OCI-LY3 (cell line): ENCODE data around the gene UBC.
A peak's percentile ranks its signal among the peaks of the same experiment; 100 is the strongest.

ENCODE experiments used
- H2AFZ ChIP-seq: fragments of 200-600, 300-600 bp; shearing (Covaris generic); 2 replicates; pipeline ENCODE4 v1.6.0; 2014; ENCODE audit warnings: antibody characterized with exemption, low read depth, low read length
- H3K27ac ChIP-seq: fragments of 200-600, 300-600 bp; sonication (generic); 2 replicates; pipeline ENCODE4 v1.5.1; 2014; ENCODE audit warnings: mild to moderate bottlenecking, low read length, moderate library complexity, mixed read lengths
- H3K27me3 ChIP-seq: fragments of 200-600, 300-600 bp; sonication (generic); 2 replicates; pipeline ENCODE4 v1.6.1; 2014; ENCODE audit warnings: low read depth, low read length, mixed read lengths
- H3K36me3 ChIP-seq: fragments of 200-600, 300-600 bp; sonication (generic); replicated peaks from 2 replicates; pipeline ENCODE3; 2014; ENCODE audit warnings: low read depth, low read length, mixed read lengths
- H3K4me1 ChIP-seq: fragments of 300-600, 200-600 bp; sonication (generic); 2 replicates; pipeline ENCODE4 v1.6.1; 2014; ENCODE audit warnings: low read length, mixed read lengths
- H3K4me2 ChIP-seq: fragments of 200-600, 300-600 bp; sonication (generic); 2 replicates; pipeline ENCODE4 v1.6.1; 2014; ENCODE audit warnings: low read length, mixed read lengths
- H3K4me3 ChIP-seq: fragments of 300-600, 200-600 bp; sonication (generic); 2 replicates; pipeline ENCODE4 v1.5.1; 2014; ENCODE audit warnings: antibody characterized with exemption, mild to moderate bottlenecking, low read length, moderate library complexity
- H3K79me2 ChIP-seq: fragments of 300-600, 200-600 bp; shearing (Covaris generic); 2 replicates; pipeline ENCODE4 v1.6.1; 2014; ENCODE audit warnings: mild to moderate bottlenecking, low read length, mixed read lengths
- H3K9ac ChIP-seq: fragments of 300-600, 200-600 bp; shearing (Covaris generic); 2 replicates; pipeline ENCODE4 v1.6.0; 2014; ENCODE audit warnings: mild to moderate bottlenecking, low read length, moderate library complexity
- H3K9me3 ChIP-seq: fragments of 200-600, 300-600 bp; shearing (Covaris generic); 2 replicates; pipeline ENCODE4 v1.6.1; 2014; ENCODE audit warnings: low read length, mixed read lengths; ENCODE audit not compliant: insufficient read depth
- H4K20me1 ChIP-seq: fragments of 200-600, 300-600 bp; sonication (generic); 2 replicates; pipeline ENCODE4 v1.6.1; 2016; ENCODE audit warnings: low read length, mixed read lengths; ENCODE audit not compliant: insufficient read depth
- CTCF ChIP-seq: fragments of 200-600, 300-600 bp; sonication (generic); IDR thresholded peaks from 2 replicates; pipeline ENCODE4 v1.5.1; 2014; ENCODE audit warnings: antibody characterized with exemption, low read length, low read depth
- EZH2phosphoT487 ChIP-seq: fragments of 200-600 bp; shearing (Covaris generic); IDR thresholded peaks from 2 replicates; pipeline ENCODE4 v1.6.1; 2018; ENCODE audit warnings: antibody characterized with exemption, mixed run types, low read depth

Gene UBC

GRCh38 chr12:124876171-124876570 is 38.3 kb downstream of the UBC start:
- TF ChIP-seq EZH2phosphoT487 (no peak), CTCF (no peak)
- H3K4me2 ChIP-seq: no peak overlapping the region
- no peaks in the 10 kb centered on the region for H4K20me1 ChIP-seq
- H3K9me3 ChIP-seq: no peaks in the 10 kb centered on the region
- H3K27me3 ChIP-seq: no peaks in the 10 kb centered on the region
- H3K27ac ChIP-seq: no peak overlapping the region
- no peaks in the 10 kb centered on the region for H3K79me2 ChIP-seq
- H3K36me3 ChIP-seq: no peaks in the 10 kb centered on the region
- H3K4me1 ChIP-seq: peaks cover 14% of the 10 kb centered on the region
- no peak overlapping the region for H3K4me3 ChIP-seq
- no peak overlapping the region for H2AFZ ChIP-seq
- H3K9ac ChIP-seq: no peak overlapping the region

GRCh38 chr12:124875803-124876132 is 38.7 kb downstream of the UBC start:
- H3K36me3 ChIP-seq: no peaks in the 10 kb centered on the region
- H3K27me3 ChIP-seq: 0 out of 2 replicates have a peak, but pooled peaks cover 1% of the 10 kb centered on the region
- no peak overlapping the region for H3K27ac ChIP-seq
- H3K4me3 ChIP-seq: no peak overlapping the region
- no peaks in the 10 kb centered on the region for H3K79me2 ChIP-seq
- no peaks in the 10 kb centered on the region for H4K20me1 ChIP-seq
- no peaks in the 10 kb centered on the region for H3K9me3 ChIP-seq
- no peak overlapping the region for H3K9ac ChIP-seq
- TF ChIP-seq CTCF (no peak), EZH2phosphoT487 (no peak)
- no peak overlapping the region for H2AFZ ChIP-seq
- H3K4me2 ChIP-seq: no peak overlapping the region
- H3K4me1 ChIP-seq: peaks cover 14% of the 10 kb centered on the region

- Histone ChIP-seq H3K27ac (no peak overlapping the region), H3K4me1 (peaks cover 14% of the 10 kb centered on the region), H3K4me3 (no peak overlapping the region), H3K27me3 (0 out of 2 replicates have a peak, but pooled peaks cover 2% of the 10 kb centered on the region), H3K36me3 (no peaks in the 10 kb centered on the region), H4K20me1 (no peaks in the 10 kb centered on the region), H3K9me3 (no peaks in the 10 kb centered on the region), H3K4me2 (no peak overlapping the region), H2AFZ (no peak overlapping the region), H3K79me2 (no peaks in the 10 kb centered on the region), H3K9ac (no peak overlapping the region)
- TF ChIP-seq CTCF (no peak), EZH2phosphoT487 (no peak)
Observed at GRCh38 chr12:124874988-124875802, 39.3 kb downstream of the UBC start.

GRCh38 chr12:124874188-124874587 is 40.3 kb downstream of the UBC start:
- H3K4me2 ChIP-seq: peak overlapping the region; percentile 7; the same call in 1 of the 2 replicates
- H4K20me1 ChIP-seq: no peaks in the 10 kb centered on the region
- no peaks in the 10 kb centered on the region for H3K79me2 ChIP-seq
- H3K4me1 ChIP-seq: peaks cover 14% of the 10 kb centered on the region
- 0 out of 2 replicates have a peak, but pooled peaks cover 2% of the 10 kb centered on the region for H3K27me3 ChIP-seq
- H3K9ac ChIP-seq: no peak overlapping the region
- no peaks in the 10 kb centered on the region for H3K9me3 ChIP-seq
- no peak for TF ChIP-seq EZH2phosphoT487
- no peak for TF ChIP-seq CTCF
- H3K27ac ChIP-seq: no peak overlapping the region
- H3K36me3 ChIP-seq: no peaks in the 10 kb centered on the region
- H2AFZ ChIP-seq: no peak overlapping the region
- no peak overlapping the region for H3K4me3 ChIP-seq
